22Rv1 (cell line): Measurements from ENCODE around the gene MTA3.

Source experiments
- CTCF ChIP-seq: fragments of 450-650 bp; IDR thresholded peaks from 2 replicates; pipeline ENCODE4 v1.5.1; 2017; ENCODE audit warnings: mild to moderate bottlenecking
- ZFX ChIP-seq: fragments of 450-650 bp; IDR thresholded peaks from 2 replicates; pipeline ENCODE4 v1.6.1; 2017; ENCODE audit warnings: antibody characterized with exemption, borderline replicate concordance

GRCh38 chr2:42567806-42568400 is 529 bp upstream of the MTA3 start:
- TF ChIP-seq CTCF (no peak), ZFX (no peak)
